HepG2 (cell line): ENCODE data around the gene FIS1. TPM values are rescaled to one million over a fixed set of nuclear protein-coding genes. Genes with fewer than 3 reads are reported as not detected.

Experiments used
- AFF4 ChIP-seq: sonication (generic); formaldehyde crosslinking; IDR thresholded peaks from 2 replicates; pipeline ENCODE4 v1.4.0; 2020; ENCODE audit warnings: missing genetic modification reagents
- ATAD3A ChIP-seq: sonication (generic); formaldehyde crosslinking; IDR thresholded peaks from 2 replicates; pipeline ENCODE4 v1.4.0; 2020; ENCODE audit warnings: missing genetic modification reagents
- ATF2 ChIP-seq: sonication (generic); formaldehyde crosslinking; IDR thresholded peaks from 2 replicates; pipeline ENCODE4 v1.4.0; 2020; ENCODE audit warnings: missing genetic modification reagents
- ELF1 ChIP-seq: sonication (generic); formaldehyde crosslinking; IDR thresholded peaks from 2 replicates; pipeline ENCODE4 v1.4.0; 2020; ENCODE audit warnings: missing genetic modification reagents
- HDAC1 ChIP-seq: sonication (generic); formaldehyde crosslinking; IDR thresholded peaks from 2 replicates; pipeline ENCODE4 v1.5.1; 2020; ENCODE audit warnings: mild to moderate bottlenecking, missing genetic modification reagents
- LRRFIP1 ChIP-seq: sonication (generic); formaldehyde crosslinking; conservative IDR thresholded peaks from 2 replicates; pipeline ENCODE4 v1.4.0; 2020; ENCODE audit warnings: missing genetic modification reagents
- SIX4 ChIP-seq: sonication (generic); formaldehyde crosslinking; IDR thresholded peaks from 2 replicates; pipeline ENCODE4 v1.4.0; 2020; ENCODE audit warnings: missing genetic modification reagents
- ZNF234 ChIP-seq: sonication (generic); formaldehyde crosslinking; conservative IDR thresholded peaks from 2 replicates; pipeline ENCODE4 v1.5.1; 2020; ENCODE audit warnings: mild to moderate bottlenecking, missing genetic modification reagents
- ZNF331 ChIP-seq: sonication (generic); formaldehyde crosslinking; IDR thresholded peaks from 2 replicates; pipeline ENCODE4 v1.4.0; 2020; ENCODE audit warnings: missing genetic modification reagents
- ZNF556 ChIP-seq: sonication (generic); formaldehyde crosslinking; IDR thresholded peaks from 2 replicates; pipeline ENCODE4 v1.4.0; 2020; ENCODE audit warnings: mild to moderate bottlenecking, missing genetic modification reagents, borderline replicate concordance
- ZNF660 ChIP-seq: sonication (generic); formaldehyde crosslinking; IDR thresholded peaks from 2 replicates; pipeline ENCODE4 v1.5.1; 2020; ENCODE audit warnings: mild to moderate bottlenecking, low read depth, missing genetic modification reagents, borderline replicate concordance
- ZNF703 ChIP-seq: sonication (generic); formaldehyde crosslinking; IDR thresholded peaks from 2 replicates; pipeline ENCODE4 v1.5.1; 2020; ENCODE audit warnings: missing genetic modification reagents, mild to moderate bottlenecking, moderate library complexity, borderline replicate concordance
- ZZZ3 ChIP-seq: sonication (generic); formaldehyde crosslinking; IDR thresholded peaks from 2 replicates; pipeline ENCODE4 v1.4.0; 2020; ENCODE audit warnings: missing genetic modification reagents, mild to moderate bottlenecking, borderline replicate concordance
- polyA plus RNA-seq, 8 experiments: library from polyadenylated mRNA; depleted of rRNA in 3 of 8; stranded (reverse) in 7 of 8; unstranded in 1 of 8; fragments of >200 nt; fragmentation: Illumina TruSeq in 4 of 8; extraction: Trizol in 4 of 8; gene quantifications; 2 replicates each; pipeline versions ENCODE4 v1.2.1 to v1.2.3, GENCODE V29; 2011 to 2016; ENCODE audit warnings: low read depth in 4 of 8, missing spikeins in 1 of 8, mixed read lengths in 1 of 8; ENCODE audit not compliant: insufficient read depth in 1 of 8
- total RNA-seq, 5 experiments: library from RNA; depleted of rRNA; stranded (reverse); fragments of >200 nt; fragmentation: Illumina TruSeq; extraction: Trizol; gene quantifications; 2 replicates each; pipeline ENCODE4 v1.2.3, GENCODE V29; 2016; ENCODE audit warnings: low read depth in 1 of 5

The FIS1 gene
- total and polyA plus RNA-seq, 2 of the 13 experiments (the other 11 are each of a cell fraction or from before 2014, with no cell fraction given): 97.5 to 101 TPM

GRCh38 chr7:101220295-101220694, 24.6 kb downstream of the FIS1 start (continued):
- TF ChIP-seq AFF4 (CRISPR knock-in tag): no peak
- TF ChIP-seq ELF1 (CRISPR knock-in tag): no peak
- no peak for TF ChIP-seq ZNF234 (CRISPR knock-in tag)
- TF ChIP-seq LRRFIP1 (CRISPR knock-in tag): no peak
- peak; percentile 38; the same call in 1 of the 2 replicates for TF ChIP-seq ZNF331 (CRISPR knock-in tag)
- no peak for TF ChIP-seq ZNF556 (CRISPR knock-in tag)
- TF ChIP-seq ZZZ3 (CRISPR knock-in tag): no peak
- no peak for TF ChIP-seq ATAD3A
- no peak for TF ChIP-seq SIX4 (CRISPR knock-in tag)
- TF ChIP-seq ZNF703 (CRISPR knock-in tag): no peak
- TF ChIP-seq ATF2: no peak
- no peak for TF ChIP-seq ZNF660
- TF ChIP-seq HDAC1 (CRISPR knock-in tag): no peak
